ENCODE results near the gene FNDC11.

DNA sequence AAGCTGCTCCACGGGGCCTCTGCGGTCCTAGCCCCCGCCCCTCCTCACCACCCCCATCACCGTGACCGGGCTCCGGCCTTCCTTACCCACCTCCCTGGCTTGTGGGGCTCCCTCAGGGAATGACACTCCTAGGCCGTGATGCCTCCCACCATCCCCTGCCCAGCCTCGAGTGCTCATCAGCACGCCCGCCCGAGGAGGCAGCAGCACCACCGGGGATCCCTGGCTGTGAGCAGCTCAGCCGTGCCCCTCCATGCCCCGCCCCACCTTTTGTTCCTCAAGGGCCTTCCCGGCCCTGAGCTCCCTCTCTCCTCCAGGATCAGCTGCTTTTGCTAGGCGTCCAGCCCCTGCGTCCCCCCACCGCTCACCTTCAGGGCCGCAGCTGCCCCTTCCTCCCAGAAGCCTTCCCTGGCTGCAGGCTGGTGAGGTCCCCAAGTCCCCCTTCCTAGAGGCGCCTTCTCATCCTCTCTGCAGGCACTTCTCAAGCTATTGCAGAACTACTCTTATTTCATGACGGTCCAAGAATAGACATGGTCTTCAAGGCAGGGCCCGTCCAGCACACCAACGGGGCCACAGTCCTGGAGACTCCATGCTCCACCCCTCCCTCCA lies 3.0 kb downstream of the FNDC11 start:
- no peak for TF ChIP-seq POLR2A (IDR thresholded peaks at IDR 0.05)
- TF ChIP-seq, protein P1, sequence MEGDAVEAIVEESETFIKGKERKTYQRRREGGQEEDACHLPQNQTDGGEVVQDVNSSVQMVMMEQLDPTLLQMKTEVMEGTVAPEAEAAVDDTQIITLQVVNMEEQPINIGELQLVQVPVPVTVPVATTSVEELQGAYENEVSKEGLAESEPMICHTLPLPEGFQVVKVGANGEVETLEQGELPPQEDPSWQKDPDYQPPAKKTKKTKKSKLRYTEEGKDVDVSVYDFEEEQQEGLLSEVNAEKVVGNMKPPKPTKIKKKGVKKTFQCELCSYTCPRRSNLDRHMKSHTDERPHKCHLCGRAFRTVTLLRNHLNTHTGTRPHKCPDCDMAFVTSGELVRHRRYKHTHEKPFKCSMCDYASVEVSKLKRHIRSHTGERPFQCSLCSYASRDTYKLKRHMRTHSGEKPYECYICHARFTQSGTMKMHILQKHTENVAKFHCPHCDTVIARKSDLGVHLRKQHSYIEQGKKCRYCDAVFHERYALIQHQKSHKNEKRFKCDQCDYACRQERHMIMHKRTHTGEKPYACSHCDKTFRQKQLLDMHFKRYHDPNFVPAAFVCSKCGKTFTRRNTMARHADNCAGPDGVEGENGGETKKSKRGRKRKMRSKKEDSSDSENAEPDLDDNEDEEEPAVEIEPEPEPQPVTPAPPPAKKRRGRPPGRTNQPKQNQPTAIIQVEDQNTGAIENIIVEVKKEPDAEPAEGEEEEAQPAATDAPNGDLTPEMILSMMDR (IDR thresholded peaks at IDR 0.05), result no peak
